OCI-LY7 (cell line): Measurements from ENCODE around the gene GRIN2C. TPM values are rescaled to one million over a fixed set of nuclear protein-coding genes. Genes with fewer than 3 reads are reported as not detected.
A peak's percentile ranks its signal among the peaks of the same experiment; 100 is the strongest.
"Not testable (repeated sequence)": the region's sequence is repeated elsewhere in the genome, so short reads cannot be mapped to it uniquely, and the experiment has no call there.

Experiments
- Bru-seq: library from RNA; stranded (reverse); fragments of 400-500 nt; gene quantifications from one replicate; lab custom pipeline; 2021; lab: Mats Ljungman, UMichigan
- BruChase-seq, 2 experiments: library from RNA; stranded (reverse); fragments of 400-500 nt; gene quantifications; one replicate each; lab custom pipeline; 2021; lab: Mats Ljungman, UMichigan
- BruUV-seq: library from RNA; stranded (reverse); fragments of 400-500 nt; replicated peaks from 2 replicates; lab custom pipeline; 2021; lab: Mats Ljungman, UMichigan
- CTCF ChIA-PET: fragments of 300-600 bp; sonication (Branson Sonifier 250); formaldehyde crosslinking; loops from one replicate; lab custom pipeline; 2022; ENCODE audit warnings: antibody characterized with exemption; ENCODE audit not compliant: unreplicated experiment; lab: Charles Lee
- POLR2A ChIA-PET: fragments of 300-600 bp; sonication (Branson Sonifier 250); formaldehyde crosslinking; loops from one replicate; lab custom pipeline; 2022; ENCODE audit warnings: antibody characterized with exemption; lab: Charles Lee
- DNase-seq: peaks from one replicate; pipeline ENCODE4 v3.0.0-alpha.2; 2015; ENCODE audit warnings: low spot score
- H2AFZ ChIP-seq: fragments of 200-600 bp; sonication (generic), shearing (Covaris generic); 2 replicates; pipeline ENCODE4 v1.6.1; 2014; ENCODE audit warnings: mild to moderate bottlenecking, antibody characterized with exemption, low read length, moderate library complexity
- H3K27ac ChIP-seq: fragments of 200-600 bp; sonication (generic); 2 replicates; pipeline ENCODE4 v1.5.1; 2014; ENCODE audit warnings: mixed run types, low read depth, mild to moderate bottlenecking, moderate library complexity, low read length, inconsistent platforms; ENCODE audit not compliant: poor library complexity, severe bottlenecking
- H3K36me3 ChIP-seq: fragments of 200-600 bp; sonication (generic); 2 replicates; pipeline ENCODE4 v1.6.1; 2014; ENCODE audit warnings: mild to moderate bottlenecking, antibody characterized with exemption, low read length, moderate library complexity, mixed read lengths; ENCODE audit not compliant: insufficient read depth
- H3K4me1 ChIP-seq: fragments of 200-600 bp; sonication (generic); 2 replicates; pipeline ENCODE4 v1.5.1; 2014; ENCODE audit warnings: mild to moderate bottlenecking, low read length; ENCODE audit not compliant: insufficient read depth, poor library complexity, severe bottlenecking
- H3K4me2 ChIP-seq: fragments of 200-600 bp; sonication (generic); 2 replicates; pipeline ENCODE4 v1.6.1; 2014; ENCODE audit warnings: mild to moderate bottlenecking, low read length
- H3K4me3 ChIP-seq: fragments of 200-600 bp; sonication (generic); 2 replicates; pipeline ENCODE4 v1.5.1; 2014; ENCODE audit warnings: mild to moderate bottlenecking, low read depth, low read length; ENCODE audit not compliant: poor library complexity, severe bottlenecking
- H3K79me2 ChIP-seq: fragments of 200-600 bp; sonication (generic); 2 replicates; pipeline ENCODE4 v1.6.1; 2016; ENCODE audit warnings: low read depth, mild to moderate bottlenecking, low read length, moderate library complexity, mixed read lengths; ENCODE audit not compliant: insufficient read depth
- H3K9me2 ChIP-seq: fragments of 200-600 bp; sonication (generic); 2 replicates; pipeline ENCODE4 v1.6.1; 2016; ENCODE audit warnings: mild to moderate bottlenecking, low read length, mixed read lengths; ENCODE audit not compliant: insufficient read depth
- H3K9me3 ChIP-seq: fragments of 200-600 bp; sonication (generic); 2 replicates; pipeline ENCODE4 v1.6.1; 2014; ENCODE audit warnings: mild to moderate bottlenecking, mixed run types, low read length, mixed read lengths
- H4K20me1 ChIP-seq: fragments of 200-600 bp; sonication (generic); 2 replicates; pipeline ENCODE4 v1.6.1; 2014; ENCODE audit warnings: mild to moderate bottlenecking, antibody characterized with exemption, low read length, moderate library complexity, mixed read lengths; ENCODE audit not compliant: insufficient read depth
- EZH2phosphoT487 ChIP-seq: fragments of 200-600 bp; sonication (generic); IDR thresholded peaks from 2 replicates; pipeline ENCODE4 v1.6.1; 2018; ENCODE audit warnings: low read depth, borderline replicate concordance, mild to moderate bottlenecking, mixed run types, antibody characterized with exemption, low read length, moderate library complexity, mixed read lengths
- intact Hi-C: fragments of 100-400 bp; cut with micrococcal nuclease; formaldehyde crosslinking; loops from one replicate; pipeline ENCODE4 v1.10.0; 2022; ENCODE audit not compliant: unreplicated experiment
- long read RNA-seq: library from polyadenylated mRNA; stranded (forward); transcript quantifications from one replicate; pipeline ENCODE4 v2.0.0, GENCODE V29; 2022
- total RNA-seq, 2 experiments: library from RNA; depleted of rRNA in 1 of 2; stranded (reverse); fragments of >200 nt in 1 of 2; shearing (Covaris generic) in 1 of 2; gene quantifications; 2 replicates each; pipeline ENCODE4 v1.2.3, GENCODE V29; 2014 to 2022
- TF ChIP-seq, protein P1 (sequence below): fragments of 200-600 bp; sonication (generic); conservative IDR thresholded peaks from 2 replicates; pipeline ENCODE4 v1.5.1; 2014; ENCODE audit warnings: mild to moderate bottlenecking, antibody characterized with exemption, low read length, moderate library complexity, mixed read lengths

GRIN2C gene
- 0.22 and 0.26 TPM in 2 replicates for total RNA-seq (2014; rRNA removed; shearing (Covaris generic))
- 0.55 and 0.61 TPM in 2 replicates for total RNA-seq (2022)
- Bru-seq, nascent RNA, result percentile 25 among the genes with signal in this experiment
- BruChase-seq, experiment 1, labeled RNA remaining after a 6-hour chase, result percentile 25 among the genes with signal in this experiment
- percentile 19 among the genes with signal in this experiment for BruChase-seq, experiment 2, labeled RNA remaining after a 2-hour chase
- long read RNA-seq, partial matches to known transcripts, result 0 of 2 reads
- long read RNA-seq, other reads (novel, unspliced or antisense), result 2 of 2 reads

DNA sequence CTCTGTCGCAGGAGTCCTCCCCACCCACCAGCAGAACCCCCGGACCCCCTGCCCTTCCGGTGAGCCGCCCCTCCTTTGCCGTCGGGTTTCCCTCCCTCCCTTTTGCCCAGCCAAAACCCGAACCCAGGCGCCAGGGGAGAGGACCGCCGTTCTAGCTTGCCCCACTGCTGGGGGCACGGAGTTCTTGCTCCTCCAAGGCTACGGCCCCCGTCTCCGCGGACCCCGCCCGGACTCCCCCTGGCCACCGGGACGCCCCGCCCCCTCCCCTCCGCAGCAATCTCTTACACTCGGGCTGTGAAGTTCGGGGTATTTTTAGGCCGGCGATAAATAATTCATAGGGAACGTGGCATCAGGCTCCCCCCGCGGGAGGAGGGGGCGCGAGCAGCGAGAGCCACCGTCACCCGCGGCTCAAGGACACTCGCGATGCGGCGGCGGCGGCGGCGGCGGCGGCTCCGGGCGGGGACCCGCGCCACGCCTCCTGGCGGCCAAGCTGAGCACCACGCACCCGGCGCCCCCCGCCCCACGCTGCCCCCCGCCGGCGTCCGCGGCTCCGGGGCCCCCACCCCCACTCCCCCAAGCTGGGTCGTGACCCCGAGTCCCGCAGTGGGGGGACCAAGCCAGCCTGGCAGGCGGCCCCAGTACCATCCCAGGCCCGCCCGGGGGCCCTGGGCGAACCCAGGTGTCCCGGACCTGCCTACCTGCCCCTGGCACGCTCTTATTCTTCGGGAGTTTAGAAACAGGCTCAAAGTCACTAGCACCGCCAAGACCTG lies at the start of gene GRIN2C:
Gene GRIN2C (minus strand): TSS at position 427 of the 770 bp plus-strand sequence. CDS start 4,793 bp downstream, outside the sequence.
- intact Hi-C loops, result no loop called here
- H3K4me1 ChIP-seq, result peaks cover 10% of the 10 kb centered on the region
- no peaks in the 10 kb centered on the region for H3K9me3 ChIP-seq
- DNase-seq, result no peak
- TF ChIP-seq, protein P1, sequence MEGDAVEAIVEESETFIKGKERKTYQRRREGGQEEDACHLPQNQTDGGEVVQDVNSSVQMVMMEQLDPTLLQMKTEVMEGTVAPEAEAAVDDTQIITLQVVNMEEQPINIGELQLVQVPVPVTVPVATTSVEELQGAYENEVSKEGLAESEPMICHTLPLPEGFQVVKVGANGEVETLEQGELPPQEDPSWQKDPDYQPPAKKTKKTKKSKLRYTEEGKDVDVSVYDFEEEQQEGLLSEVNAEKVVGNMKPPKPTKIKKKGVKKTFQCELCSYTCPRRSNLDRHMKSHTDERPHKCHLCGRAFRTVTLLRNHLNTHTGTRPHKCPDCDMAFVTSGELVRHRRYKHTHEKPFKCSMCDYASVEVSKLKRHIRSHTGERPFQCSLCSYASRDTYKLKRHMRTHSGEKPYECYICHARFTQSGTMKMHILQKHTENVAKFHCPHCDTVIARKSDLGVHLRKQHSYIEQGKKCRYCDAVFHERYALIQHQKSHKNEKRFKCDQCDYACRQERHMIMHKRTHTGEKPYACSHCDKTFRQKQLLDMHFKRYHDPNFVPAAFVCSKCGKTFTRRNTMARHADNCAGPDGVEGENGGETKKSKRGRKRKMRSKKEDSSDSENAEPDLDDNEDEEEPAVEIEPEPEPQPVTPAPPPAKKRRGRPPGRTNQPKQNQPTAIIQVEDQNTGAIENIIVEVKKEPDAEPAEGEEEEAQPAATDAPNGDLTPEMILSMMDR, result peak; percentile 60
- 0 out of 2 replicates have a peak, but pooled peaks have one; percentile 7 for TF ChIP-seq EZH2phosphoT487
- H3K4me3 ChIP-seq, result no peak within 1 kb of the TSS
- no peaks in the 10 kb centered on the region for H3K36me3 ChIP-seq
- no peak within 1 kb of the TSS for H2AFZ ChIP-seq
- peak within 1 kb of the TSS; percentile 39 for H3K4me2 ChIP-seq
- ChIA-PET CTCF (interaction anchor here (0.7 to 1.9 kb wide), 2 partner anchors 68 to 74 kb away, joined by 4 to 11 read pairs; no protein-coding TSS in a partner anchor), POLR2A (no interaction called here)
- no peak within 1 kb of the TSS for H3K27ac ChIP-seq
- no peaks in the 10 kb centered on the region for H3K9me2 ChIP-seq
- H3K79me2 ChIP-seq, result no peaks in the 10 kb centered on the region
- H4K20me1 ChIP-seq, result no peaks in the 10 kb centered on the region
- no TSS peak for BruUV-seq

- H3K4me1 ChIP-seq, H3K9me2 ChIP-seq, H3K27ac ChIP-seq, POLR2A ChIA-PET, DNase-seq, BruUV-seq, H2AFZ ChIP-seq, CTCF ChIA-PET, H3K4me2 ChIP-seq, intact Hi-C loops, H4K20me1 ChIP-seq, H3K79me2 ChIP-seq, H3K4me3 ChIP-seq, H3K9me3 ChIP-seq, H3K36me3 ChIP-seq: not testable (repeated sequence)
Measured at GRCh38 chr17:74909097-74909496, 49.4 kb upstream of the GRIN2C start.

DNA sequence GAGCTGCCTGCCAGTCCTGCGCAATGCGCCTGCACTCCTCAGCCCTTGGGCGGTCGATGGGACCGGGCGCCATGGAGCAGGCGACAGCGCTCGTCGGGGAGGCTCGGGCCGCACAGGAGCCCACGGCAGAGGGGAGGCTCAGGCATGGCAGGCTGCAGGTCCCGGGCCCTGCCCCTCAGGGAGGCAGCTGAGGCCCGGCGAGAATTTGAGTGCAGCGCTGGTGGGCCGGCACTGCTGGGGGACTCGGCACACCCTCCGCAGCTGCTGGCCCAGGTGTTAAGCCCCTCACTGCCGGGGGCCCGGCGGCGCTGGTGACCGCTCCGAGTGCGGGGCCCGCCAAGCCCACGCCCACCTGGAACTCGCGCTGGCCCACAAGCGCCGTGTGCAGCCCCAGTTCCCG lies 47.3 kb upstream of the GRIN2C start:
- Histone ChIP-seq H3K9me3 (no peaks in the 10 kb centered on the region), H3K4me1 (no peaks in the 10 kb centered on the region), H3K9me2 (no peaks in the 10 kb centered on the region), H3K27ac (no peak overlapping the region), H3K4me2 (no peak overlapping the region), H3K79me2 (no peaks in the 10 kb centered on the region), H4K20me1 (no peaks in the 10 kb centered on the region), H2AFZ (no peak overlapping the region), H3K4me3 (no peak overlapping the region), H3K36me3 (no peaks in the 10 kb centered on the region)
- ChIA-PET CTCF (no interaction called here), POLR2A (interaction anchor here (1.8 kb wide), 1 partner anchor 34 kb away, joined by 9 read pairs; the partner anchor contains the start of gene FDXR)
- intact Hi-C loops, result no loop called here
- no TSS peak for BruUV-seq
- DNase-seq, result no peak
- TF ChIP-seq EZH2phosphoT487, result no peak
- TF ChIP-seq, protein P1, result no peak

- peak; percentile 45 for DNase-seq
- H3K4me2 ChIP-seq, CTCF ChIA-PET, H3K36me3 ChIP-seq, H3K4me1 ChIP-seq, H2AFZ ChIP-seq, H4K20me1 ChIP-seq, H3K27ac ChIP-seq, H3K79me2 ChIP-seq, H3K4me3 ChIP-seq, BruUV-seq, H3K9me3 ChIP-seq, H3K9me2 ChIP-seq, intact Hi-C loops: not testable (repeated sequence)
- POLR2A ChIA-PET, result interaction anchor here (0.6 to 1.8 kb wide), 2 partner anchors 33 to 167 kb away, joined by 5 to 9 read pairs; partner anchors contain the start of gene FDXR
Measured at GRCh38 chr17:74906214-74906793, 46.6 kb upstream of the GRIN2C start.
